Measurements from ENCODE around the gene CADM1.

Gene CADM1

GRCh38 chr11:115219376-115219775 lies 284.8 kb downstream of the CADM1 start:
- H3K79me2 ChIP-seq (ENCODE audit: low read length): peaks cover 18% of the 10 kb centered on the region
- TF ChIP-seq EZH2 (optimal IDR thresholded peaks at IDR 0.05; ENCODE audit: low read depth, low read length) (no peak), EZH2phosphoT487 (IDR thresholded peaks at IDR 0.05; ENCODE audit: low read length) (no peak), CTCF (IDR thresholded peaks at IDR 0.05; ENCODE audit: low read length) (no peak)

GRCh38 chr11:115217726-115218311 lies 286.4 kb downstream of the CADM1 start:
- Histone ChIP-seq H3K36me3 (replicated peaks; ENCODE audit: insufficient read depth, low read length) (peaks cover 11% of the 10 kb centered on the region; the same call in 1 of the 2 replicates), H3K9me3 (replicated peaks; ENCODE audit: insufficient read depth, low read length) (no peaks in the 10 kb centered on the region), H3K9ac (ENCODE audit: low read length) (no peak overlapping the region), H2AFZ (ENCODE audit: low read length) (no peak overlapping the region), H3F3A (ENCODE audit: insufficient read depth, low read length) (peaks cover 27% of the 10 kb centered on the region), H3K79me2 (ENCODE audit: low read length) (peaks cover 18% of the 10 kb centered on the region), H3K4me2 (ENCODE audit: low read depth, low read length) (no peak overlapping the region), H3K27ac (ENCODE audit: low read length) (no peak overlapping the region), H3K27me3 (replicated peaks; ENCODE audit: insufficient read depth, low read length) (no peaks in the 10 kb centered on the region), H4K20me1 (ENCODE audit: insufficient read depth, low read length) (no peaks in the 10 kb centered on the region), H3K4me1 (ENCODE audit: low read length) (peaks cover 35% of the 10 kb centered on the region), H3K9me2 (replicated peaks; ENCODE audit: insufficient read depth, low read length) (no peaks in the 10 kb centered on the region), H3K4me3 (ENCODE audit: low read length) (no peak overlapping the region)
- DNase-seq: no peak
- no peak for TF ChIP-seq EZH2phosphoT487 (IDR thresholded peaks at IDR 0.05; ENCODE audit: low read length)
- no peak for TF ChIP-seq EZH2 (optimal IDR thresholded peaks at IDR 0.05; ENCODE audit: low read depth, low read length)
- TF ChIP-seq CTCF (IDR thresholded peaks at IDR 0.05; ENCODE audit: low read length): no peak

More at GRCh38 chr11:115219376-115219775, 284.8 kb downstream of the CADM1 start:
- Histone ChIP-seq H3K4me2 (ENCODE audit: low read depth, low read length) (no peak overlapping the region), H3K9me2 (replicated peaks; ENCODE audit: insufficient read depth, low read length) (no peaks in the 10 kb centered on the region), H3K27me3 (replicated peaks; ENCODE audit: insufficient read depth, low read length) (no peaks in the 10 kb centered on the region), H3K9me3 (replicated peaks; ENCODE audit: insufficient read depth, low read length) (no peaks in the 10 kb centered on the region), H3K4me1 (ENCODE audit: low read length) (peaks cover 49% of the 10 kb centered on the region), H4K20me1 (ENCODE audit: insufficient read depth, low read length) (no peaks in the 10 kb centered on the region), H3K9ac (ENCODE audit: low read length) (no peak overlapping the region), H3K27ac (ENCODE audit: low read length) (peak overlapping the region; percentile 99; the same call in 1 of the 2 replicates), H3K36me3 (replicated peaks; ENCODE audit: insufficient read depth, low read length) (peaks cover 8% of the 10 kb centered on the region; the same call in 1 of the 2 replicates), H3F3A (ENCODE audit: insufficient read depth, low read length) (peaks cover 43% of the 10 kb centered on the region), H3K4me3 (ENCODE audit: low read length) (no peak overlapping the region), H2AFZ (ENCODE audit: low read length) (no peak overlapping the region)
- DNase-seq: no peak

DNA sequence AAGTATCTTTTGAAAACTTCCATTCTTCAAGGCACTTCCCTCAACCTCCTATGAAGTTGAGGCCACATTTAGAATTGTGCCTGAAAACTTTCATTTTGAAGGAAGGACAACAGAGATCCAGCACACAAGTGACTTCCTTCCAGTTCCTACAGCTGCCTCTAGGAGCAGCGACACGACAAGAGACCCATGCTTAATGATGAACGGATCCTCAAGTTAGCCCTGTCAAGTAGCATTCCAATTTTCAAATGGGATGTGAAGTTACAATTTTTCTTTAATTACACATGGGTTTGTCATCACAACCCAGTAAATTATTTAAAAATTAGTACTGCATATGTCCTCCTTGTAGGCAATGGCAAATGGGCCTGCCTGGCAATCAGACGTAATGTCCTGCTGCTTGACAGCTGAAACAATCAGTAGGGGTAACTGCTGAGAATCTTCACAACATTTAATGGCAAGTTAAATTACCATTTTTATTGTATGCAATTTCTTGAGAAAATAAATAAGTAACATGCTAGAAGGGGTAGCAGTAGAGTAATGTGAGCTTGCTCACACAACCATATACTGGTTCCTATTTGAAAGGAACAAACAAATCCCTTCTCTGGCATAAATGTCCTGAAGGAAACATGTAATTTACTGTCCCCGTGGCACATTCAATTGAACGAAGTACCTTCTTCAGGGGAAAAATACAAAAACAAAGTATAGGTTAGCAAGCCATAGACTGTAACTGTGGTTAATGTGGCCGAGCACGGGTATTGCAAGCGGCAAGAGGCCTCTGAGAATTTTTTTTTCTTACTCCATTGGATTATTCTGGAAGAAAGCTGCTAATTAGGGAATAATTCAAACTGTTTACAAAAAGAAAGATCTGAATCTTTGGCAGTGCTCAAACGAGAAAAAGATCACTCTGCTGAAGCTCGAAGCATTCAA lies 288.3 kb downstream of the CADM1 start:
- H3K4me2 ChIP-seq (ENCODE audit: low read depth, low read length): no peak overlapping the region
- H3K27ac ChIP-seq (ENCODE audit: low read length): no peak overlapping the region
- peaks cover 18% of the 10 kb centered on the region for H3K79me2 ChIP-seq (ENCODE audit: low read length)
- H2AFZ ChIP-seq (ENCODE audit: low read length): no peak overlapping the region
- no peak overlapping the region for H3K4me3 ChIP-seq (ENCODE audit: low read length)
- H3K36me3 ChIP-seq (replicated peaks; ENCODE audit: insufficient read depth, low read length): peaks cover 11% of the 10 kb centered on the region; the same call in 1 of the 2 replicates
- peaks cover 11% of the 10 kb centered on the region for H3F3A ChIP-seq (ENCODE audit: insufficient read depth, low read length)
- no peaks in the 10 kb centered on the region for H3K27me3 ChIP-seq (replicated peaks; ENCODE audit: insufficient read depth, low read length)
- no peak for DNase-seq
- peak; percentile 34 for TF ChIP-seq CTCF (IDR thresholded peaks at IDR 0.05; ENCODE audit: low read length)
- TF ChIP-seq EZH2 (optimal IDR thresholded peaks at IDR 0.05; ENCODE audit: low read depth, low read length): no peak
- H3K9me3 ChIP-seq (replicated peaks; ENCODE audit: insufficient read depth, low read length): no peaks in the 10 kb centered on the region
- peaks cover 21% of the 10 kb centered on the region for H3K4me1 ChIP-seq (ENCODE audit: low read length)
- H3K9ac ChIP-seq (ENCODE audit: low read length): no peak overlapping the region
- no peaks in the 10 kb centered on the region for H4K20me1 ChIP-seq (ENCODE audit: insufficient read depth, low read length)
- no peaks in the 10 kb centered on the region for H3K9me2 ChIP-seq (replicated peaks; ENCODE audit: insufficient read depth, low read length)
